ENCODE measurements around the gene INPP4B. TPM values are rescaled to one million over a fixed set of nuclear protein-coding genes. Genes with fewer than 3 reads are reported as not detected.

INPP4B gene
- total and polyA plus RNA-seq, 2 of the 4 experiments (the other 2 are of a cell fraction), result 1.8 to 14.0 TPM

DNA sequence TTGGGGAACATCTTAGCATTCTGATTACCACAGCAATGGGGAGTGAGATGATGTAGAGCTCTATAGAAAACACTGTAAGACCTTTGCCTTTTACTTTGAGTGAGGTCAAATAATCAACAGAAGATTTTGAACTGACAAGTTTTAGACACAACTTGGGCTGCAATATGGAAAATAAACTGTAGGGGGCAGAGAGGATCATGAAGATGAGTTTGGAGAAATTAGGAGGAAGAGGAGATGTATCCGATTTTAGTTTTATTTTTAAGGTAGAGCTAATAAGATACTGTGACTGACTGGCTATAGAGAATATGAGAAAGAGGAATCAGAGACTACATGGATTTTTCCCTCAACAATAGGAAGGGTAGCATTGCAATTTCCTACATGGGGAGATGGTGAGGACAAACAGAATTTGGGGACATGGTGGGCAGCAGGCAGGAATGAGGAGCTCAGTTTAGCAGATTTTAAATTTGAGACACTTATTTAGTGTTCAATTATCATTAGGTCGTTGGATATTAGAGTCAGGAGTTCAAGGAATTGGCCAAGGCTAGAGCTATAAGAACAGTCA lies 563.1 kb downstream of the INPP4B start:
- ChIA-PET POLR2A (ENCODE audit: unreplicated experiment) (no interaction called here), CTCF (interaction anchor here (0.8 to 1.5 kb wide), 5 partner anchors 24 to 74 kb away, joined by 3 to 5 read pairs (median 3); no protein-coding TSS in a partner anchor)
- H3K23ac ChIP-seq (ENCODE audit: low read depth, low read length), result no peak overlapping the region
- no peak overlapping the region for H3K9ac ChIP-seq (ENCODE audit: low read depth, low read length)
- H3K9me3 ChIP-seq (ENCODE audit: control insufficient read depth, insufficient read depth, low read length), result no peaks in the 10 kb centered on the region
- no peaks in the 10 kb centered on the region for H3K79me1 ChIP-seq (ENCODE audit: low read depth in 1 of 2, low read length in 2 of 2)
- peak overlapping the region; percentile 77 for H2AK5ac ChIP-seq (ENCODE audit: low read depth, low read length)
- peak overlapping the region; percentile 3; the same call in 1 of the 2 replicates for H2BK20ac ChIP-seq (ENCODE audit: low read depth, low read length)
- ATAC-seq (ENCODE audit: low read depth) (peak; percentile 29; the same call in 1 of the 2 replicates), DNase-seq (no peak)
- no peaks in the 10 kb centered on the region for H3K27me3 ChIP-seq (ENCODE audit: control insufficient read depth, insufficient read depth, low read length)
- intact Hi-C loops (cut with micrococcal nuclease), result loop anchor here (5.0 kb wide), 1 partner anchor 559 kb away; no protein-coding TSS in a partner anchor
- dilution Hi-C loops (cut with HindIII; ENCODE audit: low sequenced_read_pairs, unreplicated experiment), result no loop called here
- H3K27ac ChIP-seq (ENCODE audit: insufficient read depth, low read length), result no peak overlapping the region
- 0 out of 2 replicates have a peak, but pooled peaks cover 2% of the 10 kb centered on the region for H3K9me1 ChIP-seq (ENCODE audit: insufficient read depth, low read length)
- peak overlapping the region; percentile 64; the same call in 1 of the 3 replicates for H2BK15ac ChIP-seq (ENCODE audit: low read depth, low read length)
- no peak overlapping the region for H2AK9ac ChIP-seq (replicated peaks; ENCODE audit: low read depth, low read length, poor library complexity)
- no peaks in the 10 kb centered on the region for H3K36me3 ChIP-seq (ENCODE audit: control insufficient read depth, insufficient read depth, low read length)
- H2BK5ac ChIP-seq (ENCODE audit: low read depth, low read length, poor library complexity, severe bottlenecking), result no peak overlapping the region
- H3K56ac ChIP-seq (ENCODE audit: extremely low read depth, insufficient read depth, low read length), result no peak overlapping the region
- no peak overlapping the region for H4K91ac ChIP-seq (ENCODE audit: insufficient read depth, low read depth, low read length)
- 100% methylated on average over 1 of the region's 2 CpGs; no CpG with 5 or more reads in 1 of the 2 experiments for WGBS, 2 experiments (ENCODE audit: extremely low coverage in 2 of 2, insufficient read length in 1 of 2)
- peak overlapping the region; percentile 52 for H3K18ac ChIP-seq (ENCODE audit: low read depth, low read length)
- in situ Hi-C loops (cut with MboI; ENCODE audit: low sequenced_read_pairs), result no loop called here
- no peak overlapping the region for H4K8ac ChIP-seq (ENCODE audit: low read depth in 2 of 2, low read length in 2 of 2)
- no peak overlapping the region for H3K4me3 ChIP-seq (ENCODE audit: insufficient read depth, low read depth, low read length)
- peak overlapping the region; percentile 26; the same call in 1 of the 2 replicates for H3K4me2 ChIP-seq (ENCODE audit: low read depth, low read length)
- no TSS peak for BruUV-seq (replicated peaks)
- no peak overlapping the region for H2AFZ ChIP-seq (replicated peaks; ENCODE audit: low read length, poor library complexity)
- no peak overlapping the region for H2BK120ac ChIP-seq (ENCODE audit: low read depth, low read length)
- no peak overlapping the region for H3K14ac ChIP-seq (replicated peaks; ENCODE audit: low read depth, low read length)
- no peaks in the 10 kb centered on the region for H4K20me1 ChIP-seq (ENCODE audit: insufficient read depth, low read length)
- no peak overlapping the region for H3K4ac ChIP-seq (ENCODE audit: low read depth, low read length)
- H3K4me1 ChIP-seq (ENCODE audit: control insufficient read depth, insufficient read depth, low read length), result peaks cover 3% of the 10 kb centered on the region; the same call in 1 of the 2 replicates
- peak overlapping the region; percentile 36; the same call in 1 of the 2 replicates for H4K5ac ChIP-seq (ENCODE audit: low read depth, low read length)
- TF ChIP-seq SMC3 (IDR thresholded peaks at IDR 0.05; ENCODE audit: low read depth, low read length) (0 out of 2 replicates have a peak, but pooled peaks have one; percentile 21), CEBPB (IDR thresholded peaks at IDR 0.05; ENCODE audit: low read depth, low read length) (no peak), MXI1 (IDR thresholded peaks at IDR 0.05; ENCODE audit: borderline replicate concordance, low read depth, low read length) (no peak), NFE2L2 (IDR thresholded peaks at IDR 0.05; ENCODE audit: low read depth, low read length) (no peak), POLR2A (IDR thresholded peaks at IDR 0.05; ENCODE audit: low read depth, low read length) (no peak), FOS (IDR thresholded peaks at IDR 0.05; ENCODE audit: low read depth, low read length) (no peak), CHD1 (IDR thresholded peaks at IDR 0.05; ENCODE audit: low read depth, low read length) (no peak), RAD21 (IDR thresholded peaks at IDR 0.05; ENCODE audit: low read length) (peak; percentile 45), MAZ (IDR thresholded peaks at IDR 0.05; ENCODE audit: borderline replicate concordance, low read depth, low read length) (no peak), RFX5 (IDR thresholded peaks at IDR 0.05; ENCODE audit: low read depth, low read length) (no peak), BHLHE40 (IDR thresholded peaks at IDR 0.05; ENCODE audit: low read depth, low read length) (no peak), MAFK (IDR thresholded peaks at IDR 0.05; ENCODE audit: low read depth, low read length) (no peak)
- TF ChIP-seq, protein P1, sequence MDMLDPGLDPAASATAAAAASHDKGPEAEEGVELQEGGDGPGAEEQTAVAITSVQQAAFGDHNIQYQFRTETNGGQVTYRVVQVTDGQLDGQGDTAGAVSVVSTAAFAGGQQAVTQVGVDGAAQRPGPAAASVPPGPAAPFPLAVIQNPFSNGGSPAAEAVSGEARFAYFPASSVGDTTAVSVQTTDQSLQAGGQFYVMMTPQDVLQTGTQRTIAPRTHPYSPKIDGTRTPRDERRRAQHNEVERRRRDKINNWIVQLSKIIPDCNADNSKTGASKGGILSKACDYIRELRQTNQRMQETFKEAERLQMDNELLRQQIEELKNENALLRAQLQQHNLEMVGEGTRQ (IDR thresholded peaks at IDR 0.05; ENCODE audit: low read depth, low read length), result no peak
- TF ChIP-seq, protein P2, sequence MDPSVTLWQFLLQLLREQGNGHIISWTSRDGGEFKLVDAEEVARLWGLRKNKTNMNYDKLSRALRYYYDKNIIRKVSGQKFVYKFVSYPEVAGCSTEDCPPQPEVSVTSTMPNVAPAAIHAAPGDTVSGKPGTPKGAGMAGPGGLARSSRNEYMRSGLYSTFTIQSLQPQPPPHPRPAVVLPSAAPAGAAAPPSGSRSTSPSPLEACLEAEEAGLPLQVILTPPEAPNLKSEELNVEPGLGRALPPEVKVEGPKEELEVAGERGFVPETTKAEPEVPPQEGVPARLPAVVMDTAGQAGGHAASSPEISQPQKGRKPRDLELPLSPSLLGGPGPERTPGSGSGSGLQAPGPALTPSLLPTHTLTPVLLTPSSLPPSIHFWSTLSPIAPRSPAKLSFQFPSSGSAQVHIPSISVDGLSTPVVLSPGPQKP (IDR thresholded peaks at IDR 0.05; ENCODE audit: borderline replicate concordance, low read depth, low read length), result no peak
- TF ChIP-seq, protein P3, sequence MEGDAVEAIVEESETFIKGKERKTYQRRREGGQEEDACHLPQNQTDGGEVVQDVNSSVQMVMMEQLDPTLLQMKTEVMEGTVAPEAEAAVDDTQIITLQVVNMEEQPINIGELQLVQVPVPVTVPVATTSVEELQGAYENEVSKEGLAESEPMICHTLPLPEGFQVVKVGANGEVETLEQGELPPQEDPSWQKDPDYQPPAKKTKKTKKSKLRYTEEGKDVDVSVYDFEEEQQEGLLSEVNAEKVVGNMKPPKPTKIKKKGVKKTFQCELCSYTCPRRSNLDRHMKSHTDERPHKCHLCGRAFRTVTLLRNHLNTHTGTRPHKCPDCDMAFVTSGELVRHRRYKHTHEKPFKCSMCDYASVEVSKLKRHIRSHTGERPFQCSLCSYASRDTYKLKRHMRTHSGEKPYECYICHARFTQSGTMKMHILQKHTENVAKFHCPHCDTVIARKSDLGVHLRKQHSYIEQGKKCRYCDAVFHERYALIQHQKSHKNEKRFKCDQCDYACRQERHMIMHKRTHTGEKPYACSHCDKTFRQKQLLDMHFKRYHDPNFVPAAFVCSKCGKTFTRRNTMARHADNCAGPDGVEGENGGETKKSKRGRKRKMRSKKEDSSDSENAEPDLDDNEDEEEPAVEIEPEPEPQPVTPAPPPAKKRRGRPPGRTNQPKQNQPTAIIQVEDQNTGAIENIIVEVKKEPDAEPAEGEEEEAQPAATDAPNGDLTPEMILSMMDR (conservative IDR thresholded peaks at IDR 0.05; ENCODE audit: low read depth, low read length), result peak; percentile 48
